Stimulated activated naive CD8-positive, alpha-beta T cell treated with anti-CD3 and anti-CD28 coated beads, Interleukin-15, Interleukin-2, amounts not matched to agents 100 U/mL and 50 U/mL, for 24 hours (primary cell): ENCODE measurements around the gene GAMT.
A peak's percentile ranks its signal among the peaks of the same experiment; 100 is the strongest.

ENCODE experiments used
- ATAC-seq: fragments of 150-1000 bp; cut with Tn5 transposase; one replicate; pipeline ENCODE4 v1.10.0; 2021
- DNase-seq: peaks from one replicate; pipeline ENCODE4 v3.0.0; 2021

GAMT gene

GRCh38 chr19:1365319-1366269, 35.7 kb downstream of the GAMT start:
- DNase-seq (no peak), ATAC-seq (no peak)

- ATAC-seq: peak; percentile 86
Measured at GRCh38 chr19:1364070-1364704, 37.2 kb downstream of the GAMT start.

GRCh38 chr19:1363599-1363998, 37.7 kb downstream of the GAMT start:
- DNase-seq (no peak), ATAC-seq (peak; percentile 24)

More at GRCh38 chr19:1364070-1364704, 37.2 kb downstream of the GAMT start:
- DNase-seq: peak; percentile 35

GRCh38 chr19:1362387-1363257, 38.7 kb downstream of the GAMT start:
- DNase-seq (no peak), ATAC-seq (no peak)

GRCh38 chr19:1361601-1362386, 39.5 kb downstream of the GAMT start:
- DNase-seq (no peak), ATAC-seq (no peak)

- no peak for DNase-seq
Measured at GRCh38 chr19:1360818-1361461, 40.4 kb downstream of the GAMT start.

GRCh38 chr19:1360126-1360817, 41.1 kb downstream of the GAMT start:
- no peak for DNase-seq
- no peak for ATAC-seq

More at GRCh38 chr19:1360818-1361461, 40.4 kb downstream of the GAMT start:
- ATAC-seq: no peak

- ATAC-seq (no peak), DNase-seq (no peak)
Measured at GRCh38 chr19:1357531-1358109, 43.7 kb downstream of the GAMT start.

GRCh38 chr19:1356508-1356865, 44.9 kb downstream of the GAMT start:
- DNase-seq: no peak
- no peak for ATAC-seq

- DNase-seq: peak; percentile 27
Measured at GRCh38 chr19:1355568-1356507, 45.5 kb downstream of the GAMT start.

GRCh38 chr19:1354970-1355567, 46.3 kb downstream of the GAMT start:
- ATAC-seq: peak; percentile 53
- DNase-seq: no peak

More at GRCh38 chr19:1355568-1356507, 45.5 kb downstream of the GAMT start:
- no peak for ATAC-seq

GRCh38 chr19:1353144-1353543, 48.2 kb downstream of the GAMT start:
- ATAC-seq (no peak), DNase-seq (no peak)

- DNase-seq: no peak
- no peak for ATAC-seq
Measured at GRCh38 chr19:1351381-1351851, 49.9 kb downstream of the GAMT start.

- no peak for ATAC-seq
Measured at GRCh38 chr19:1350867-1351266, 50.5 kb downstream of the GAMT start.

GRCh38 chr19:1349211-1349610, 52.1 kb downstream of the GAMT start:
- no peak for ATAC-seq
- DNase-seq: no peak

More at GRCh38 chr19:1350867-1351266, 50.5 kb downstream of the GAMT start:
- no peak for DNase-seq
